GM19468 (cell line): ENCODE results near the gene DUSP23.

ENCODE experiments used
- ATAC-seq: cut with Tn5 transposase; IDR thresholded peaks from one replicate; pipeline ENCODE4 v1.9.1; 2021; ENCODE audit warnings: mild to moderate bottlenecking, moderate library complexity, moderate number of reproducible peaks; ENCODE audit not compliant: unreplicated experiment; ENCODE audit errors: extremely low read depth

Gene DUSP23

GRCh38 chr1:159826441-159827101, 45.8 kb downstream of the DUSP23 start, which contains the start of gene SLAMF8:
TSS of gene SLAMF8 (plus strand) at chr1:159826873. CDS start at chr1:159826899, 26 bp downstream.
- no peak for ATAC-seq

GRCh38 chr1:159827102-159827490, 46.3 kb downstream of the DUSP23 start:
- no peak for ATAC-seq

- no peak for ATAC-seq
Observed at GRCh38 chr1:159827549-159827948, 46.8 kb downstream of the DUSP23 start.

- no peak for ATAC-seq
Observed at GRCh38 chr1:159828176-159828575, 47.4 kb downstream of the DUSP23 start.

- ATAC-seq, result no peak
Observed at GRCh38 chr1:159828581-159829272, 48.0 kb downstream of the DUSP23 start.

- ATAC-seq, result peak; percentile 80
Observed at GRCh38 chr1:159829273-159829634, 48.5 kb downstream of the DUSP23 start.

GRCh38 chr1:159829822-159830465, 49.2 kb downstream of the DUSP23 start:
- ATAC-seq, result no peak

- no peak for ATAC-seq
Observed at GRCh38 chr1:159830722-159831121, 50.0 kb downstream of the DUSP23 start.

GRCh38 chr1:159831412-159832141, 50.8 kb downstream of the DUSP23 start:
- no peak for ATAC-seq
